Measurements from ENCODE around the gene COA8. TPM values are rescaled to one million over a fixed set of nuclear protein-coding genes. Genes with fewer than 3 reads are reported as not detected.

Gene COA8
- total and polyA plus RNA-seq, 2 of the 8 experiments (the other 6 are each of a cell fraction or from before 2014, with no cell fraction given): 7.1 to 35.5 TPM

GRCh38 chr14:103536693-103537092 lies 26.1 kb upstream of the COA8 start (continued):
- TF ChIP-seq, protein P1, sequence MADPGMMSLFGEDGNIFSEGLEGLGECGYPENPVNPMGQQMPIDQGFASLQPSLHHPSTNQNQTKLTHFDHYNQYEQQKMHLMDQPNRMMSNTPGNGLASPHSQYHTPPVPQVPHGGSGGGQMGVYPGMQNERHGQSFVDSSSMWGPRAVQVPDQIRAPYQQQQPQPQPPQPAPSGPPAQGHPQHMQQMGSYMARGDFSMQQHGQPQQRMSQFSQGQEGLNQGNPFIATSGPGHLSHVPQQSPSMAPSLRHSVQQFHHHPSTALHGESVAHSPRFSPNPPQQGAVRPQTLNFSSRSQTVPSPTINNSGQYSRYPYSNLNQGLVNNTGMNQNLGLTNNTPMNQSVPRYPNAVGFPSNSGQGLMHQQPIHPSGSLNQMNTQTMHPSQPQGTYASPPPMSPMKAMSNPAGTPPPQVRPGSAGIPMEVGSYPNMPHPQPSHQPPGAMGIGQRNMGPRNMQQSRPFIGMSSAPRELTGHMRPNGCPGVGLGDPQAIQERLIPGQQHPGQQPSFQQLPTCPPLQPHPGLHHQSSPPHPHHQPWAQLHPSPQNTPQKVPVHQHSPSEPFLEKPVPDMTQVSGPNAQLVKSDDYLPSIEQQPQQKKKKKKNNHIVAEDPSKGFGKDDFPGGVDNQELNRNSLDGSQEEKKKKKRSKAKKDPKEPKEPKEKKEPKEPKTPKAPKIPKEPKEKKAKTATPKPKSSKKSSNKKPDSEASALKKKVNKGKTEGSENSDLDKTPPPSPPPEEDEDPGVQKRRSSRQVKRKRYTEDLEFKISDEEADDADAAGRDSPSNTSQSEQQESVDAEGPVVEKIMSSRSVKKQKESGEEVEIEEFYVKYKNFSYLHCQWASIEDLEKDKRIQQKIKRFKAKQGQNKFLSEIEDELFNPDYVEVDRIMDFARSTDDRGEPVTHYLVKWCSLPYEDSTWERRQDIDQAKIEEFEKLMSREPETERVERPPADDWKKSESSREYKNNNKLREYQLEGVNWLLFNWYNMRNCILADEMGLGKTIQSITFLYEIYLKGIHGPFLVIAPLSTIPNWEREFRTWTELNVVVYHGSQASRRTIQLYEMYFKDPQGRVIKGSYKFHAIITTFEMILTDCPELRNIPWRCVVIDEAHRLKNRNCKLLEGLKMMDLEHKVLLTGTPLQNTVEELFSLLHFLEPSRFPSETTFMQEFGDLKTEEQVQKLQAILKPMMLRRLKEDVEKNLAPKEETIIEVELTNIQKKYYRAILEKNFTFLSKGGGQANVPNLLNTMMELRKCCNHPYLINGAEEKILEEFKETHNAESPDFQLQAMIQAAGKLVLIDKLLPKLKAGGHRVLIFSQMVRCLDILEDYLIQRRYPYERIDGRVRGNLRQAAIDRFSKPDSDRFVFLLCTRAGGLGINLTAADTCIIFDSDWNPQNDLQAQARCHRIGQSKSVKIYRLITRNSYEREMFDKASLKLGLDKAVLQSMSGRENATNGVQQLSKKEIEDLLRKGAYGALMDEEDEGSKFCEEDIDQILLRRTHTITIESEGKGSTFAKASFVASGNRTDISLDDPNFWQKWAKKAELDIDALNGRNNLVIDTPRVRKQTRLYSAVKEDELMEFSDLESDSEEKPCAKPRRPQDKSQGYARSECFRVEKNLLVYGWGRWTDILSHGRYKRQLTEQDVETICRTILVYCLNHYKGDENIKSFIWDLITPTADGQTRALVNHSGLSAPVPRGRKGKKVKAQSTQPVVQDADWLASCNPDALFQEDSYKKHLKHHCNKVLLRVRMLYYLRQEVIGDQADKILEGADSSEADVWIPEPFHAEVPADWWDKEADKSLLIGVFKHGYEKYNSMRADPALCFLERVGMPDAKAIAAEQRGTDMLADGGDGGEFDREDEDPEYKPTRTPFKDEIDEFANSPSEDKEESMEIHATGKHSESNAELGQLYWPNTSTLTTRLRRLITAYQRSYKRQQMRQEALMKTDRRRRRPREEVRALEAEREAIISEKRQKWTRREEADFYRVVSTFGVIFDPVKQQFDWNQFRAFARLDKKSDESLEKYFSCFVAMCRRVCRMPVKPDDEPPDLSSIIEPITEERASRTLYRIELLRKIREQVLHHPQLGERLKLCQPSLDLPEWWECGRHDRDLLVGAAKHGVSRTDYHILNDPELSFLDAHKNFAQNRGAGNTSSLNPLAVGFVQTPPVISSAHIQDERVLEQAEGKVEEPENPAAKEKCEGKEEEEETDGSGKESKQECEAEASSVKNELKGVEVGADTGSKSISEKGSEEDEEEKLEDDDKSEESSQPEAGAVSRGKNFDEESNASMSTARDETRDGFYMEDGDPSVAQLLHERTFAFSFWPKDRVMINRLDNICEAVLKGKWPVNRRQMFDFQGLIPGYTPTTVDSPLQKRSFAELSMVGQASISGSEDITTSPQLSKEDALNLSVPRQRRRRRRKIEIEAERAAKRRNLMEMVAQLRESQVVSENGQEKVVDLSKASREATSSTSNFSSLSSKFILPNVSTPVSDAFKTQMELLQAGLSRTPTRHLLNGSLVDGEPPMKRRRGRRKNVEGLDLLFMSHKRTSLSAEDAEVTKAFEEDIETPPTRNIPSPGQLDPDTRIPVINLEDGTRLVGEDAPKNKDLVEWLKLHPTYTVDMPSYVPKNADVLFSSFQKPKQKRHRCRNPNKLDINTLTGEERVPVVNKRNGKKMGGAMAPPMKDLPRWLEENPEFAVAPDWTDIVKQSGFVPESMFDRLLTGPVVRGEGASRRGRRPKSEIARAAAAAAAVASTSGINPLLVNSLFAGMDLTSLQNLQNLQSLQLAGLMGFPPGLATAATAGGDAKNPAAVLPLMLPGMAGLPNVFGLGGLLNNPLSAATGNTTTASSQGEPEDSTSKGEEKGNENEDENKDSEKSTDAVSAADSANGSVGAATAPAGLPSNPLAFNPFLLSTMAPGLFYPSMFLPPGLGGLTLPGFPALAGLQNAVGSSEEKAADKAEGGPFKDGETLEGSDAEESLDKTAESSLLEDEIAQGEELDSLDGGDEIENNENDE (IDR thresholded peaks at IDR 0.05; ENCODE audit: insufficient replicate concordance, low read length): no peak
- no peak for TF ChIP-seq YY1 (IDR thresholded peaks at IDR 0.05; ENCODE audit: low read depth, low read length)
- no peak for TF ChIP-seq JUND (IDR thresholded peaks at IDR 0.05; ENCODE audit: low read length)
- no peak for TF ChIP-seq SP4 (IDR thresholded peaks at IDR 0.05; ENCODE audit: low read length)
- TF ChIP-seq EGR1 (IDR thresholded peaks at IDR 0.05; ENCODE audit: borderline replicate concordance, low read depth, low read length): no peak
- no peak; the same call in 1 of the 2 replicates for TF ChIP-seq POLR2AphosphoS5 (IDR thresholded peaks at IDR 0.05; ENCODE audit: low read depth, low read length)
- TF ChIP-seq SUZ12 (IDR thresholded peaks at IDR 0.05; ENCODE audit: low read length): no peak
- TF ChIP-seq GTF2F1 (IDR thresholded peaks at IDR 0.05; ENCODE audit: borderline replicate concordance, low read depth, low read length): no peak
- no peak for TF ChIP-seq HDAC2 (IDR thresholded peaks at IDR 0.05; ENCODE audit: borderline replicate concordance in 1 of 2, low read depth in 2 of 2, low read length in 2 of 2)
- no peak for TF ChIP-seq CBX5 (IDR thresholded peaks at IDR 0.05; ENCODE audit: low read depth, low read length)

Measured in H1 (cell line).